BLaER1 treated with 17β-estradiol and CSF1 and Interleukin-3, amounts not matched to agents 10 nM and 100 nM (cell line): ENCODE results near the gene RFC4.
A peak's percentile ranks its signal among the peaks of the same experiment; 100 is the strongest.

Source experiments
- H3K27ac ChIP-seq, 11 experiments: shearing (Covaris generic); formaldehyde crosslinking; 2 replicates each; pipeline ENCODE4 v1.8.1; 2022
- H3K27me3 ChIP-seq, 11 experiments: shearing (Covaris generic); formaldehyde crosslinking; 2 replicates each; pipeline ENCODE4 v1.8.1; 2022
- H3K36me3 ChIP-seq, 11 experiments: shearing (Covaris generic); formaldehyde crosslinking; 2 replicates each; pipeline ENCODE4 v1.8.1; 2022
- H3K4me1 ChIP-seq, 10 experiments: shearing (Covaris generic); formaldehyde crosslinking; 2 replicates each; pipeline ENCODE4 v1.8.1; 2022
- H3K4me2 ChIP-seq, 11 experiments: shearing (Covaris generic); formaldehyde crosslinking; 2 replicates each; pipeline ENCODE4 v1.8.1; 2022
- H3K4me3 ChIP-seq, 10 experiments: shearing (Covaris generic); formaldehyde crosslinking; 2 replicates each; pipeline ENCODE4 v1.8.1; 2022
- H3K9ac ChIP-seq, 11 experiments: shearing (Covaris generic); formaldehyde crosslinking; 2 replicates each; pipeline ENCODE4 v1.8.1; 2022
- H3K9me3 ChIP-seq, 11 experiments: shearing (Covaris generic); formaldehyde crosslinking; replicated peaks in 1 of 11; 2 replicates each; pipeline ENCODE4 v1.8.1; 2022
- H4K20me1 ChIP-seq, 11 experiments: shearing (Covaris generic); formaldehyde crosslinking; 2 replicates each; pipeline ENCODE4 v1.8.1; 2022
- Cebpa-rat ChIP-seq, 11 experiments: shearing (Covaris generic); IDR thresholded peaks; 2 replicates each; pipeline ENCODE4 v1.8.1; 2022

RFC4 gene

GRCh38 chr3:186800285-186800684, 6.0 kb downstream of the RFC4 start:
- Histone ChIP-seq H3K9ac (no peak overlapping the region; a peak in 1 of 22 replicates), H3K4me2 (peak overlapping the region in 7 of 11 experiments; percentile 19 to 73 (median 48); a peak in 13 of 22 replicates), H3K27ac (peak overlapping the region in 1 of 11 experiments; percentile 6; a peak in 2 of 22 replicates), H3K36me3 (peaks cover 9 to 99% (median 93%) of the 10 kb centered on the region in 11 experiments), H3K27me3 (no peaks in the 10 kb centered on the region), H4K20me1 (no peaks in the 10 kb centered on the region; a peak in 1 of 22 replicates), H3K9me3 (no peaks in the 10 kb centered on the region), H3K4me1 (peaks cover 9 to 62% (median 35%) of the 10 kb centered on the region in 10 experiments), H3K4me3 (no peak overlapping the region)
- TF ChIP-seq Cebpa-rat (IDR thresholded peaks at IDR 0.05): no peak

- H3K36me3 ChIP-seq: peaks cover 15 to 100% (median 97%) of the 10 kb centered on the region in 11 experiments
- H3K9ac ChIP-seq: peak overlapping the region in 2 of 11 experiments; percentile 25 to 32; a peak in 4 of 22 replicates
- peaks cover 0 to 3% (median 0%) of the 10 kb centered on the region in 11 experiments; a peak in 1 of 22 replicates for H4K20me1 ChIP-seq
- no peaks in the 10 kb centered on the region for H3K9me3 ChIP-seq
- TF ChIP-seq Cebpa-rat (IDR thresholded peaks at IDR 0.05): no peak
- H3K27me3 ChIP-seq: no peaks in the 10 kb centered on the region
- peak overlapping the region in 1 of 11 experiments; percentile 41; a peak in 5 of 22 replicates for H3K27ac ChIP-seq
- H3K4me1 ChIP-seq: peaks cover 0 to 53% (median 28%) of the 10 kb centered on the region in 10 experiments; a peak in 15 of 20 replicates
- peak overlapping the region in 8 of 11 experiments; percentile 27 to 72 (median 55); a peak in 13 of 22 replicates for H3K4me2 ChIP-seq
- H3K4me3 ChIP-seq: no peak overlapping the region
These were observed 7.9 kb downstream of the RFC4 start for GRCh38 chr3:186798239-186798874.

GRCh38 chr3:186790261-186790981, 15.9 kb downstream of the RFC4 start:
- Histone ChIP-seq H3K4me2 (no peak overlapping the region), H3K27me3 (no peaks in the 10 kb centered on the region), H3K9me3 (no peaks in the 10 kb centered on the region), H4K20me1 (peaks cover 58 to 66% (median 63%) of the 10 kb centered on the region in 11 experiments), H3K4me1 (peaks cover 20 to 67% (median 48%) of the 10 kb centered on the region in 10 experiments), H3K27ac (peak overlapping the region in 1 of 11 experiments; percentile 5; a peak in 1 of 22 replicates), H3K4me3 (no peak overlapping the region), H3K9ac (0 out of 22 replicates have a peak overlapping the region, but pooled peaks of 1 of the 11 experiments have one; percentile 6), H3K36me3 (peaks cover 61 to 97% (median 87%) of the 10 kb centered on the region in 11 experiments)
- no peak for TF ChIP-seq Cebpa-rat (IDR thresholded peaks at IDR 0.05)

- no peak overlapping the region for H3K4me3 ChIP-seq
- no peak overlapping the region for H3K27ac ChIP-seq
- no peaks in the 10 kb centered on the region for H3K27me3 ChIP-seq
- peaks cover 65 to 73% (median 70%) of the 10 kb centered on the region in 11 experiments for H4K20me1 ChIP-seq
- H3K4me1 ChIP-seq: peaks cover 22 to 67% (median 52%) of the 10 kb centered on the region in 10 experiments
- no peak for TF ChIP-seq Cebpa-rat (IDR thresholded peaks at IDR 0.05)
- H3K36me3 ChIP-seq: peaks cover 66 to 97% (median 87%) of the 10 kb centered on the region in 11 experiments
- H3K9ac ChIP-seq: no peak overlapping the region
- peaks cover 0 to 2% (median 0%) of the 10 kb centered on the region in 11 experiments; a peak in 4 of 22 replicates for H3K9me3 ChIP-seq
- no peak overlapping the region for H3K4me2 ChIP-seq
These were observed 16.6 kb downstream of the RFC4 start for GRCh38 chr3:186789554-186790260.

- H3K27ac ChIP-seq: no peak overlapping the region
- no peak for TF ChIP-seq Cebpa-rat (IDR thresholded peaks at IDR 0.05)
- H3K27me3 ChIP-seq: no peaks in the 10 kb centered on the region
- peaks cover 22 to 67% (median 52%) of the 10 kb centered on the region in 10 experiments for H3K4me1 ChIP-seq
- H3K4me2 ChIP-seq: peak overlapping the region in 10 of 11 experiments; percentile 2 to 98 (median 90); a peak in 14 of 22 replicates
- H3K9ac ChIP-seq: peak overlapping the region in 5 of 11 experiments; percentile 26 to 99 (median 99); a peak in 4 of 22 replicates
- peaks cover 64 to 97% (median 85%) of the 10 kb centered on the region in 11 experiments for H3K36me3 ChIP-seq
- H4K20me1 ChIP-seq: peaks cover 75 to 83% (median 80%) of the 10 kb centered on the region in 11 experiments
- peaks cover 0 to 9% (median 0%) of the 10 kb centered on the region in 11 experiments; a peak in 4 of 22 replicates for H3K9me3 ChIP-seq
- peak overlapping the region in 4 of 10 experiments; percentile 15 to 98 (median 88); a peak in 4 of 20 replicates for H3K4me3 ChIP-seq
These were observed 17.6 kb downstream of the RFC4 start for GRCh38 chr3:186788482-186789370.

- H3K4me1 ChIP-seq: peaks cover 22 to 60% (median 47%) of the 10 kb centered on the region in 10 experiments
- H3K27ac ChIP-seq: peak overlapping the region in 3 of 11 experiments; percentile 24 to 100 (median 99); a peak in 6 of 22 replicates
- no peak for TF ChIP-seq Cebpa-rat (IDR thresholded peaks at IDR 0.05)
- peak overlapping the region; percentile 81 to 98 (median 94) for H3K4me2 ChIP-seq
- peaks cover 64 to 88% (median 77%) of the 10 kb centered on the region in 11 experiments for H3K36me3 ChIP-seq
- peak overlapping the region in 9 of 10 experiments; percentile 88 to 99 (median 94); a peak in 16 of 20 replicates for H3K4me3 ChIP-seq
- H4K20me1 ChIP-seq: peaks cover 76 to 85% (median 81%) of the 10 kb centered on the region in 11 experiments
- peak overlapping the region; percentile 94 to 100 (median 99); a peak in 17 of 22 replicates for H3K9ac ChIP-seq
- no peaks in the 10 kb centered on the region for H3K27me3 ChIP-seq
- peaks cover 0 to 9% (median 0%) of the 10 kb centered on the region in 11 experiments; a peak in 4 of 22 replicates for H3K9me3 ChIP-seq
These were observed 18.4 kb downstream of the RFC4 start for GRCh38 chr3:186787642-186788481.

GRCh38 chr3:186786922-186787321, 19.4 kb downstream of the RFC4 start:
- Histone ChIP-seq H3K4me2 (peak overlapping the region; percentile 81 to 98 (median 94)), H3K27me3 (no peaks in the 10 kb centered on the region), H3K9me3 (peaks cover 0 to 9% (median 0%) of the 10 kb centered on the region in 11 experiments; a peak in 4 of 22 replicates), H3K4me1 (peaks cover 30 to 61% (median 47%) of the 10 kb centered on the region in 10 experiments), H3K9ac (peak overlapping the region; percentile 94 to 100 (median 99)), H3K36me3 (peaks cover 64 to 79% (median 70%) of the 10 kb centered on the region in 11 experiments), H4K20me1 (peaks cover 76 to 84% (median 81%) of the 10 kb centered on the region in 11 experiments), H3K4me3 (peak overlapping the region; percentile 88 to 99 (median 94); a peak in 16 of 20 replicates), H3K27ac (peak overlapping the region in 8 of 11 experiments; percentile 0 to 100 (median 16); a peak in 9 of 22 replicates)
- no peak for TF ChIP-seq Cebpa-rat (IDR thresholded peaks at IDR 0.05)
